ENCODE results near the gene AEBP2. TPM values are rescaled to one million over a fixed set of nuclear protein-coding genes. Genes with fewer than 3 reads are reported as not detected.

Gene AEBP2
- total and polyA plus RNA-seq, 2 of the 8 experiments (the other 6 are each of a cell fraction or from before 2014, with no cell fraction given): 13.6 to 61.4 TPM

Small RNA genes lying within 50 kb of the gene (small RNA-seq; reads per million reads assigned to genes)
- gene AC091805.2 (ENCODE audit: insufficient read depth) (not detected), gene RNU6-254P (ENCODE audit: insufficient read depth) (not detected)

Measured in H1 (cell line).